HuH-7 (cell line): ENCODE measurements around the gene ITGA5.

Experiments
- DNase-seq: peaks from one replicate; pipeline ENCODE4 v3.0.0; 2011; ENCODE audit warnings: low spot score

The ITGA5 gene

GRCh38 chr12:54411391-54412241, 7.5 kb downstream of the ITGA5 start:
- DNase-seq, result no peak

- no peak for DNase-seq
Observed at GRCh38 chr12:54409267-54409666, 9.8 kb downstream of the ITGA5 start.

GRCh38 chr12:54407183-54407905, 11.7 kb downstream of the ITGA5 start:
- no peak for DNase-seq

- no peak for DNase-seq
Observed at GRCh38 chr12:54405573-54405972, 13.5 kb downstream of the ITGA5 start.

- no peak for DNase-seq
Observed at GRCh38 chr12:54405106-54405505, 14.0 kb downstream of the ITGA5 start.

GRCh38 chr12:54404061-54405004, 14.7 kb downstream of the ITGA5 start:
- DNase-seq, result peak; percentile 89

GRCh38 chr12:54401119-54401518, 17.9 kb downstream of the ITGA5 start:
- no peak for DNase-seq

GRCh38 chr12:54398995-54399793, 19.9 kb downstream of the ITGA5 start:
- DNase-seq, result peak; percentile 96

GRCh38 chr12:54398218-54398617, 20.8 kb downstream of the ITGA5 start:
- no peak for DNase-seq

- DNase-seq, result no peak
Observed at GRCh38 chr12:54397157-54397556, 21.9 kb downstream of the ITGA5 start.

GRCh38 chr12:54395545-54395944, 23.5 kb downstream of the ITGA5 start:
- DNase-seq, result no peak

GRCh38 chr12:54394986-54395385, 24.1 kb downstream of the ITGA5 start:
- no peak for DNase-seq

- DNase-seq, result peak; percentile 62
Observed at GRCh38 chr12:54394281-54394719, 24.8 kb downstream of the ITGA5 start.

- DNase-seq, result no peak
Observed at GRCh38 chr12:54393743-54394142, 25.3 kb downstream of the ITGA5 start.

- no peak for DNase-seq
Observed at GRCh38 chr12:54393207-54393609, 25.9 kb downstream of the ITGA5 start.

GRCh38 chr12:54392485-54393206, 26.4 kb downstream of the ITGA5 start:
- no peak for DNase-seq

GRCh38 chr12:54390668-54391551, 28.2 kb downstream of the ITGA5 start:
- DNase-seq, result no peak

- DNase-seq, result no peak
Observed at GRCh38 chr12:54390176-54390667, 28.8 kb downstream of the ITGA5 start.

- no peak for DNase-seq
Observed at GRCh38 chr12:54389607-54390175, 29.4 kb downstream of the ITGA5 start.
